HG02642 (cell line): ENCODE measurements around the gene BNC2.

Source experiments
- ATAC-seq: cut with Tn5 transposase; IDR thresholded peaks from one replicate; pipeline ENCODE4 v1.9.1; 2021; ENCODE audit warnings: mild to moderate bottlenecking; ENCODE audit not compliant: unreplicated experiment, poor library complexity

Gene BNC2

GRCh38 chr9:16718952-16719351 is 151.5 kb downstream of the BNC2 start:
- no peak for ATAC-seq

GRCh38 chr9:16718296-16718695 is 152.2 kb downstream of the BNC2 start:
- no peak for ATAC-seq

- ATAC-seq: no peak
Observed at GRCh38 chr9:16716601-16717000, 153.9 kb downstream of the BNC2 start.

GRCh38 chr9:16715404-16715803 is 155.1 kb downstream of the BNC2 start:
- no peak for ATAC-seq

- ATAC-seq: no peak
Observed at GRCh38 chr9:16712787-16713186, 157.7 kb downstream of the BNC2 start.

GRCh38 chr9:16710888-16711287 is 159.6 kb downstream of the BNC2 start:
- no peak for ATAC-seq

GRCh38 chr9:16709924-16710323 is 160.5 kb downstream of the BNC2 start:
- no peak for ATAC-seq

GRCh38 chr9:16708656-16709435 is 161.6 kb downstream of the BNC2 start:
- ATAC-seq: no peak

- ATAC-seq: no peak
Observed at GRCh38 chr9:16705111-16705604, 165.3 kb downstream of the BNC2 start.

GRCh38 chr9:16704116-16705110 is 166.1 kb downstream of the BNC2 start:
- no peak for ATAC-seq

- no peak for ATAC-seq
Observed at GRCh38 chr9:16701347-16701746, 169.1 kb downstream of the BNC2 start.

- no peak for ATAC-seq
Observed at GRCh38 chr9:16693616-16694015, 176.9 kb downstream of the BNC2 start.

- no peak for ATAC-seq
Observed at GRCh38 chr9:16690628-16691027, 179.8 kb downstream of the BNC2 start.

GRCh38 chr9:16690205-16690604 is 180.3 kb downstream of the BNC2 start:
- no peak for ATAC-seq

- no peak for ATAC-seq
Observed at GRCh38 chr9:16689351-16689938, 181.0 kb downstream of the BNC2 start.

GRCh38 chr9:16688814-16689213 is 181.7 kb downstream of the BNC2 start:
- ATAC-seq: no peak

- ATAC-seq: no peak
Observed at GRCh38 chr9:16687678-16688369, 182.6 kb downstream of the BNC2 start.

- ATAC-seq: no peak
Observed at GRCh38 chr9:16683326-16683725, 187.1 kb downstream of the BNC2 start.

GRCh38 chr9:16682273-16682672 is 188.2 kb downstream of the BNC2 start:
- no peak for ATAC-seq

- ATAC-seq: no peak
Observed at GRCh38 chr9:16681652-16681987, 188.8 kb downstream of the BNC2 start.
